ENCODE measurements around the gene SPNS1.

DNA sequence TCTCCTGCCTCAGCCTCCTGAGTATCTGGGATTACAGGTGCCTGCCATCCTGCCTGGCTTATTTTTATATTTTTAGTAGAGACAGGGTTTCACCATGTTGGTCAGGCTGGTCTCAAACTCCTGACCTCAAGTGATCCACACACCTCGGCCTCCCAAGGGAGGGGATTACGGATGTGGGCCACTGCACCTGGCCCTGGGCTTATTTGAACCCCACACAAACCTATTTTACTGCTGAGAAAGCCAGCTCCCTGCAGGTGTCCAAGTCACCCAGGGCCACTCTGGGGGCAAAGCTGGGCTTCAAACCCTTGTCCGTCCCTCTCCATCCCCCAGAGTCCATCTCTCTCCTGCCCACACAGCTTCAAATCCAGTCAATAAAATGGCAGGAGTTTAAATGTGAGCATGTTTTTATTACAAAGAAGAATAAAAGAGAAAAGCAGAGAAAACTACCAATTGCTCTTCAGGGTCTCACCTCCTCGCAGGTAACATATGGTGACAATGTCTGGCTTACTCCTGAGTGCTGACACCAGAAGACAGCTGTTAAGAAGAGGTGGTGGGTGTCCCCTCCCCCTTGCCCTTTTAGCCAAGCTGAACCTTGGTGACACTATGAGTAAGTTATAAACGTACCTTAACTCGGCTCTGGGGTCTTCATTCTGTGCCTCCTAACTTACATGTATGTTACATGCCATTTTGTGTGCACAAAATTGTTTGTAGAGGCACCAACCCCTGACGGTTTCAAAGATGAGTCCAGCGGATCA, 55.7 kb downstream of the SPNS1 start:
- TF ChIP-seq, protein P1, sequence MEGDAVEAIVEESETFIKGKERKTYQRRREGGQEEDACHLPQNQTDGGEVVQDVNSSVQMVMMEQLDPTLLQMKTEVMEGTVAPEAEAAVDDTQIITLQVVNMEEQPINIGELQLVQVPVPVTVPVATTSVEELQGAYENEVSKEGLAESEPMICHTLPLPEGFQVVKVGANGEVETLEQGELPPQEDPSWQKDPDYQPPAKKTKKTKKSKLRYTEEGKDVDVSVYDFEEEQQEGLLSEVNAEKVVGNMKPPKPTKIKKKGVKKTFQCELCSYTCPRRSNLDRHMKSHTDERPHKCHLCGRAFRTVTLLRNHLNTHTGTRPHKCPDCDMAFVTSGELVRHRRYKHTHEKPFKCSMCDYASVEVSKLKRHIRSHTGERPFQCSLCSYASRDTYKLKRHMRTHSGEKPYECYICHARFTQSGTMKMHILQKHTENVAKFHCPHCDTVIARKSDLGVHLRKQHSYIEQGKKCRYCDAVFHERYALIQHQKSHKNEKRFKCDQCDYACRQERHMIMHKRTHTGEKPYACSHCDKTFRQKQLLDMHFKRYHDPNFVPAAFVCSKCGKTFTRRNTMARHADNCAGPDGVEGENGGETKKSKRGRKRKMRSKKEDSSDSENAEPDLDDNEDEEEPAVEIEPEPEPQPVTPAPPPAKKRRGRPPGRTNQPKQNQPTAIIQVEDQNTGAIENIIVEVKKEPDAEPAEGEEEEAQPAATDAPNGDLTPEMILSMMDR (IDR thresholded peaks at IDR 0.05): no peak
- no peak for TF ChIP-seq POLR2A (IDR thresholded peaks at IDR 0.05)

Data from vagina (tissue), 2 donors.